ENCODE results near the gene GFM1. TPM values are rescaled to one million over a fixed set of nuclear protein-coding genes. Genes with fewer than 3 reads are reported as not detected.

The GFM1 gene
- total and polyA plus RNA-seq, 2 donors (not counting 1 experiment from before 2014, with no cell fraction given) = 9.8 to 46.0 TPM

DNA sequence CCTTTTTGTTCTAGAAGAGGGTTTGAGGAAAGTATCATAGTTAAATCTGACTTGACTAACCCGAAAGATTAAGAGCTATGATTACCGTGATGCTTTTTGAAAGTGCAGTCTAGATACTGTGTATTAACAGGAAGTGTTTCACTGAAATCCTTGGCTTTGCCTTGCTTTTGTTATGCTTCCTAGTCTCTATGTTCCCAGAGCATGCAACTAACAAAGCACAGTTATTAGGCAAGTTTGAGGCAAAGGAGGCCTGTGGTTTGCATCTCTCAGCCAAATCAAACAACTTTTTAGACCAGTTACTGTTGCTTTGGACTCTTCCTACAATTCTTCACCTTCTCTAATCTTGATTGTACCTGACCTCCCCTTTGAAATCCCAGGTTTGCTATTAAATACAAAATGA is 24.2 kb downstream of the GFM1 start:
- ATAC-seq (ENCODE audit: low read depth) (no peak), DNase-seq (no peak)
- H3K27me3 Mint-ChIP-seq = no peaks in the 10 kb centered on the region
- no peak overlapping the region for H2AFZ ChIP-seq (ENCODE audit: insufficient read depth, low read depth, low read length, poor library complexity, severe bottlenecking)
- intact Hi-C loops (cut with micrococcal nuclease) = no loop called here
- no peaks in the 10 kb centered on the region for H3K9me3 ChIP-seq (ENCODE audit: control extremely low read depth in 1 of 3, control insufficient read depth in 2 of 3, insufficient read depth in 1 of 3, low read length in 2 of 3)
- ChIA-PET POLR2A (no interaction called here), CTCF (no interaction called here)
- no peaks in the 10 kb centered on the region for H3K9me3 Mint-ChIP-seq (ENCODE audit: insufficient read depth)
- no peaks in the 10 kb centered on the region for H3K79me2 ChIP-seq (ENCODE audit: control insufficient read depth, insufficient read depth, low read length)
- H3K4me3 ChIP-seq (ENCODE audit: control extremely low read depth in 1 of 5, extremely low read depth in 1 of 5, insufficient read depth in 1 of 5, low read depth in 2 of 5, low read length in 4 of 5) = no peak overlapping the region
- WGBS (ENCODE audit: insufficient coverage) = 94% methylated on average over 2 of the region's 2 CpGs
- no peak overlapping the region for H3K4me2 ChIP-seq (replicated peaks; ENCODE audit: low read depth, low read length, poor library complexity, severe bottlenecking)
- H3K27ac ChIP-seq (ENCODE audit: low read length in 2 of 2) = no peak overlapping the region
- peaks cover 11 to 12% of the 10 kb centered on the region in 2 donors for H3K4me1 ChIP-seq (ENCODE audit: control insufficient read depth in 2 of 2, insufficient read depth in 2 of 2, low read length in 2 of 2)
- TF ChIP-seq, protein P1, sequence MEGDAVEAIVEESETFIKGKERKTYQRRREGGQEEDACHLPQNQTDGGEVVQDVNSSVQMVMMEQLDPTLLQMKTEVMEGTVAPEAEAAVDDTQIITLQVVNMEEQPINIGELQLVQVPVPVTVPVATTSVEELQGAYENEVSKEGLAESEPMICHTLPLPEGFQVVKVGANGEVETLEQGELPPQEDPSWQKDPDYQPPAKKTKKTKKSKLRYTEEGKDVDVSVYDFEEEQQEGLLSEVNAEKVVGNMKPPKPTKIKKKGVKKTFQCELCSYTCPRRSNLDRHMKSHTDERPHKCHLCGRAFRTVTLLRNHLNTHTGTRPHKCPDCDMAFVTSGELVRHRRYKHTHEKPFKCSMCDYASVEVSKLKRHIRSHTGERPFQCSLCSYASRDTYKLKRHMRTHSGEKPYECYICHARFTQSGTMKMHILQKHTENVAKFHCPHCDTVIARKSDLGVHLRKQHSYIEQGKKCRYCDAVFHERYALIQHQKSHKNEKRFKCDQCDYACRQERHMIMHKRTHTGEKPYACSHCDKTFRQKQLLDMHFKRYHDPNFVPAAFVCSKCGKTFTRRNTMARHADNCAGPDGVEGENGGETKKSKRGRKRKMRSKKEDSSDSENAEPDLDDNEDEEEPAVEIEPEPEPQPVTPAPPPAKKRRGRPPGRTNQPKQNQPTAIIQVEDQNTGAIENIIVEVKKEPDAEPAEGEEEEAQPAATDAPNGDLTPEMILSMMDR (IDR thresholded peaks at IDR 0.05) = no peak
- TF ChIP-seq EZH2 (IDR thresholded peaks at IDR 0.05; ENCODE audit: borderline replicate concordance, insufficient read depth, low read depth, low read length, poor library complexity, severe bottlenecking) = no peak
- H3K4me3 Mint-ChIP-seq = no peak overlapping the region
- no peak overlapping the region for H3K27ac Mint-ChIP-seq
- H3K4me1 Mint-ChIP-seq = peaks cover 25% of the 10 kb centered on the region
- no peaks in the 10 kb centered on the region for H3K27me3 ChIP-seq (replicated peaks in 1 of 4; ENCODE audit: control extremely low read depth in 1 of 4, control insufficient read depth in 3 of 4, insufficient read depth in 4 of 4, low read length in 3 of 4)
- no peaks in the 10 kb centered on the region for H4K20me1 ChIP-seq (ENCODE audit: control insufficient read depth, insufficient read depth, low read length, poor library complexity, severe bottlenecking)
- H3K9ac ChIP-seq (ENCODE audit: low read length) = no peak overlapping the region
- peaks cover 5 to 48% of the 10 kb centered on the region in 2 experiments for H3K36me3 ChIP-seq (replicated peaks in 1 of 2; ENCODE audit: control extremely low read depth in 1 of 2, control insufficient read depth in 1 of 2, extremely low read depth in 1 of 2, insufficient read depth in 2 of 2, low read length in 1 of 2)

DNA sequence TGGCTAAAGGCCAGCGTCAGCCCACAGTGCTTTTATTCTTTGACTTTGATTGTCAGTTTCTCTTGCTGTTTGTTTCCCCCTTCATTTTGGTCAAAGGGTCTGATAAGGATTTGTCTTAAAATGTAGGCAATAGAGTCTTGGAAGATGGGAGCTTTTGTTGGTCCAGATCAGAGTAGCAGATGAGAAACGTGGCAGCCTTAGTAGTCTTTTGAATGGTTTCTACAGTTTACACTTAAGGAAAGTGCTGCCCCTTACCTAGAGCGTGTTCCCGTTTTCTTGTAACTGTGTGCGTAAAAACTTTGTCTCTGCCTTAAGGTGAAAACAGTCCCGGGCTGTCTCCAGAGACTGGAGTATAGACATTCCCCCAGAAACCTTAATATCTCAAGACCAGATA is 27.5 kb downstream of the GFM1 start:
- intact Hi-C loops (cut with micrococcal nuclease) = loop anchor here (1.0 to 2.0 kb wide), 4 partner anchors 11 to 130 kb away; partner anchors contain the start of genes GFM1 and MFSD1
- H3K4me2 ChIP-seq (replicated peaks; ENCODE audit: low read depth, low read length, poor library complexity, severe bottlenecking) = peak overlapping the region; percentile 86
- Mint-ChIP-seq H3K27me3 (no peaks in the 10 kb centered on the region), H3K4me3 (peak overlapping the region; percentile 96), H3K27ac (peak overlapping the region; percentile 39), H3K9me3 (ENCODE audit: insufficient read depth) (no peaks in the 10 kb centered on the region), H3K4me1 (peaks cover 25% of the 10 kb centered on the region)
- ChIA-PET POLR2A (no interaction called here), CTCF (interaction anchor here (1.6 to 2.7 kb wide), 2 partner anchors 13 to 27 kb away, joined by 5 to 10 read pairs; partner anchors contain the start of gene GFM1)
- 36% methylated on average over 1 of the region's 6 CpGs for WGBS (ENCODE audit: insufficient coverage)
- peaks cover 0 to 22% of the 10 kb centered on the region in 2 experiments for H3K36me3 ChIP-seq (replicated peaks in 1 of 2; ENCODE audit: control extremely low read depth in 1 of 2, control insufficient read depth in 1 of 2, extremely low read depth in 1 of 2, insufficient read depth in 2 of 2, low read length in 1 of 2)
- H4K20me1 ChIP-seq (ENCODE audit: control insufficient read depth, insufficient read depth, low read length, poor library complexity, severe bottlenecking) = no peaks in the 10 kb centered on the region
- peak overlapping the region; percentile 81 for H3K9ac ChIP-seq (ENCODE audit: low read length)
- H3K9me3 ChIP-seq (ENCODE audit: control extremely low read depth in 1 of 3, control insufficient read depth in 2 of 3, insufficient read depth in 1 of 3, low read length in 2 of 3) = no peaks in the 10 kb centered on the region
- H3K79me2 ChIP-seq (ENCODE audit: control insufficient read depth, insufficient read depth, low read length) = no peaks in the 10 kb centered on the region
- peaks cover 11 to 12% of the 10 kb centered on the region in 2 donors for H3K4me1 ChIP-seq (ENCODE audit: control insufficient read depth in 2 of 2, insufficient read depth in 2 of 2, low read length in 2 of 2)
- H3K27me3 ChIP-seq (replicated peaks in 1 of 4; ENCODE audit: control extremely low read depth in 1 of 4, control insufficient read depth in 3 of 4, insufficient read depth in 4 of 4, low read length in 3 of 4) = no peaks in the 10 kb centered on the region
- H3K27ac ChIP-seq (ENCODE audit: low read length in 2 of 2) = peak overlapping the region; percentile 44 to 58
- peak overlapping the region; percentile 58 to 80 (median 76) for H3K4me3 ChIP-seq (ENCODE audit: control extremely low read depth in 1 of 5, extremely low read depth in 1 of 5, insufficient read depth in 1 of 5, low read depth in 2 of 5, low read length in 4 of 5)
- ATAC-seq (ENCODE audit: low read depth) (no peak), DNase-seq (no peak)
- TF ChIP-seq, protein P1 (IDR thresholded peaks at IDR 0.05) = no peak
- TF ChIP-seq EZH2 (IDR thresholded peaks at IDR 0.05; ENCODE audit: borderline replicate concordance, insufficient read depth, low read depth, low read length, poor library complexity, severe bottlenecking) = no peak
- peak overlapping the region; percentile 82 for H2AFZ ChIP-seq (ENCODE audit: insufficient read depth, low read depth, low read length, poor library complexity, severe bottlenecking)

Data from B cell (primary cell).